Measurements from ENCODE around the gene CPNE7. TPM values are rescaled to one million over a fixed set of nuclear protein-coding genes. Genes with fewer than 3 reads are reported as not detected.

Gene CPNE7
- total RNA-seq, 2 donors from 2014 or later = 1.5 to 2.1 TPM

GRCh38 chr16:89552329-89552728 is 23.2 kb upstream of the CPNE7 start:
- Mint-ChIP-seq H3K4me1 (no peaks in the 10 kb centered on the region), H3K27me3 (ENCODE audit: insufficient read depth) (no peaks in the 10 kb centered on the region), H3K27ac (peak overlapping the region; percentile 21), H3K36me3 (ENCODE audit: low read depth) (peaks cover 72% of the 10 kb centered on the region), H3K4me3 (no peak overlapping the region), H3K9me3 (no peaks in the 10 kb centered on the region)
- Histone ChIP-seq H3K27ac (ENCODE audit: low read depth, low read length) (no peak overlapping the region), H3K36me3 (ENCODE audit: control insufficient read depth, insufficient read depth, low read length) (peaks cover 68% of the 10 kb centered on the region), H3K4me3 (ENCODE audit: low read length) (no peak overlapping the region), H3K4me1 (ENCODE audit: control insufficient read depth, insufficient read depth, low read length) (no peaks in the 10 kb centered on the region), H3K27me3 (ENCODE audit: control insufficient read depth, insufficient read depth, low read length, poor library complexity, severe bottlenecking) (no peaks in the 10 kb centered on the region), H3K9ac (ENCODE audit: extremely low read depth, low read length, poor library complexity, severe bottlenecking) (no peak overlapping the region), H3K9me3 (ENCODE audit: control insufficient read depth, low read length) (no peaks in the 10 kb centered on the region)
- TF ChIP-seq, protein P1, sequence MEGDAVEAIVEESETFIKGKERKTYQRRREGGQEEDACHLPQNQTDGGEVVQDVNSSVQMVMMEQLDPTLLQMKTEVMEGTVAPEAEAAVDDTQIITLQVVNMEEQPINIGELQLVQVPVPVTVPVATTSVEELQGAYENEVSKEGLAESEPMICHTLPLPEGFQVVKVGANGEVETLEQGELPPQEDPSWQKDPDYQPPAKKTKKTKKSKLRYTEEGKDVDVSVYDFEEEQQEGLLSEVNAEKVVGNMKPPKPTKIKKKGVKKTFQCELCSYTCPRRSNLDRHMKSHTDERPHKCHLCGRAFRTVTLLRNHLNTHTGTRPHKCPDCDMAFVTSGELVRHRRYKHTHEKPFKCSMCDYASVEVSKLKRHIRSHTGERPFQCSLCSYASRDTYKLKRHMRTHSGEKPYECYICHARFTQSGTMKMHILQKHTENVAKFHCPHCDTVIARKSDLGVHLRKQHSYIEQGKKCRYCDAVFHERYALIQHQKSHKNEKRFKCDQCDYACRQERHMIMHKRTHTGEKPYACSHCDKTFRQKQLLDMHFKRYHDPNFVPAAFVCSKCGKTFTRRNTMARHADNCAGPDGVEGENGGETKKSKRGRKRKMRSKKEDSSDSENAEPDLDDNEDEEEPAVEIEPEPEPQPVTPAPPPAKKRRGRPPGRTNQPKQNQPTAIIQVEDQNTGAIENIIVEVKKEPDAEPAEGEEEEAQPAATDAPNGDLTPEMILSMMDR (conservative IDR thresholded peaks at IDR 0.05) = no peak
- DNase-seq = no peak
- 95 to 99% methylated on average over 13 to 22 of the region's 22 CpGs for WGBS, 2 experiments (ENCODE audit: insufficient coverage in 1 of 2, insufficient read length in 1 of 2)

- no peaks in the 10 kb centered on the region for H3K4me1 Mint-ChIP-seq
- peaks cover 69% of the 10 kb centered on the region for H3K36me3 ChIP-seq (ENCODE audit: control insufficient read depth, insufficient read depth, low read length)
These were observed 22.6 kb upstream of the CPNE7 start for GRCh38 chr16:89552913-89553312.

GRCh38 chr16:89553733-89554132 is 21.8 kb upstream of the CPNE7 start:
- DNase-seq = no peak
- Mint-ChIP-seq H3K9me3 (no peaks in the 10 kb centered on the region), H3K27me3 (ENCODE audit: insufficient read depth) (no peaks in the 10 kb centered on the region), H3K36me3 (ENCODE audit: low read depth) (peaks cover 69% of the 10 kb centered on the region), H3K4me3 (no peak overlapping the region), H3K4me1 (no peaks in the 10 kb centered on the region), H3K27ac (no peak overlapping the region)
- Histone ChIP-seq H3K36me3 (ENCODE audit: control insufficient read depth, insufficient read depth, low read length) (peaks cover 64% of the 10 kb centered on the region), H3K27ac (ENCODE audit: low read depth, low read length) (no peak overlapping the region), H3K27me3 (ENCODE audit: control insufficient read depth, insufficient read depth, low read length, poor library complexity, severe bottlenecking) (no peaks in the 10 kb centered on the region), H3K4me1 (ENCODE audit: control insufficient read depth, insufficient read depth, low read length) (no peaks in the 10 kb centered on the region), H3K4me3 (ENCODE audit: low read length) (no peak overlapping the region), H3K9me3 (ENCODE audit: control insufficient read depth, low read length) (no peaks in the 10 kb centered on the region), H3K9ac (ENCODE audit: extremely low read depth, low read length, poor library complexity, severe bottlenecking) (no peak overlapping the region)
- TF ChIP-seq, protein P1 (conservative IDR thresholded peaks at IDR 0.05) = no peak
- 91 to 93% methylated on average over 15 to 18 of the region's 18 CpGs for WGBS, 2 experiments (ENCODE audit: insufficient coverage in 1 of 2, insufficient read length in 1 of 2)

More at GRCh38 chr16:89552913-89553312, 22.6 kb upstream of the CPNE7 start:
- Mint-ChIP-seq H3K4me3 (no peak overlapping the region), H3K27me3 (ENCODE audit: insufficient read depth) (no peaks in the 10 kb centered on the region), H3K36me3 (ENCODE audit: low read depth) (peaks cover 76% of the 10 kb centered on the region), H3K27ac (peak overlapping the region; percentile 21), H3K9me3 (no peaks in the 10 kb centered on the region)
- TF ChIP-seq, protein P1 (conservative IDR thresholded peaks at IDR 0.05) = no peak
- no peaks in the 10 kb centered on the region for H3K4me1 ChIP-seq (ENCODE audit: control insufficient read depth, insufficient read depth, low read length)
- no peak overlapping the region for H3K4me3 ChIP-seq (ENCODE audit: low read length)
- H3K27ac ChIP-seq (ENCODE audit: low read depth, low read length) = no peak overlapping the region
- 98 to 100% methylated on average over 7 to 13 of the region's 13 CpGs for WGBS, 2 experiments (ENCODE audit: insufficient coverage in 1 of 2, insufficient read length in 1 of 2)
- no peaks in the 10 kb centered on the region for H3K9me3 ChIP-seq (ENCODE audit: control insufficient read depth, low read length)
- H3K27me3 ChIP-seq (ENCODE audit: control insufficient read depth, insufficient read depth, low read length, poor library complexity, severe bottlenecking) = no peaks in the 10 kb centered on the region
- no peak for DNase-seq
- H3K9ac ChIP-seq (ENCODE audit: extremely low read depth, low read length, poor library complexity, severe bottlenecking) = no peak overlapping the region
